ENCODE data around the gene CDH13. TPM values are rescaled to one million over a fixed set of nuclear protein-coding genes. Genes with fewer than 3 reads are reported as not detected.

Gene CDH13
- total RNA-seq, 1 experiment from 2014 or later: 0.56 TPM

- Histone ChIP-seq H2AFZ (ENCODE audit: low read length) (no peak overlapping the region), H3K4me2 (ENCODE audit: low read depth, low read length, poor library complexity, severe bottlenecking) (no peak overlapping the region), H3K27ac (ENCODE audit: low read length) (no peak overlapping the region), H3K9ac (ENCODE audit: low read length) (no peak overlapping the region), H3K27me3 (ENCODE audit: low read length) (0 out of 2 replicates have a peak, but pooled peaks cover 3% of the 10 kb centered on the region), H3K36me3 (ENCODE audit: insufficient read depth, low read length) (no peaks in the 10 kb centered on the region), H4K20me1 (ENCODE audit: insufficient read depth, low read depth, low read length) (no peaks in the 10 kb centered on the region), H3K79me2 (ENCODE audit: low read length) (no peaks in the 10 kb centered on the region), H3K4me3 (ENCODE audit: low read length) (no peak overlapping the region), H3K9me2 (replicated peaks; ENCODE audit: insufficient read depth, low read length) (no peaks in the 10 kb centered on the region), H3K9me3 (ENCODE audit: low read length) (no peaks in the 10 kb centered on the region), H3K4me1 (ENCODE audit: low read length) (no peaks in the 10 kb centered on the region)
- no peak for DNase-seq
These were observed 915.7 kb downstream of the CDH13 start for GRCh38 chr16:83542491-83542890.

- Histone ChIP-seq H3K36me3 (ENCODE audit: insufficient read depth, low read length) (no peaks in the 10 kb centered on the region), H2AFZ (ENCODE audit: low read length) (no peak overlapping the region), H3K9me3 (ENCODE audit: low read length) (no peaks in the 10 kb centered on the region), H3K4me3 (ENCODE audit: low read length) (no peak overlapping the region), H3K79me2 (ENCODE audit: low read length) (no peaks in the 10 kb centered on the region), H3K9ac (ENCODE audit: low read length) (no peak overlapping the region), H3K27ac (ENCODE audit: low read length) (no peak overlapping the region), H3K4me1 (ENCODE audit: low read length) (no peaks in the 10 kb centered on the region), H3K9me2 (replicated peaks; ENCODE audit: insufficient read depth, low read length) (no peaks in the 10 kb centered on the region), H3K27me3 (ENCODE audit: low read length) (no peaks in the 10 kb centered on the region), H4K20me1 (ENCODE audit: insufficient read depth, low read depth, low read length) (no peaks in the 10 kb centered on the region), H3K4me2 (ENCODE audit: low read depth, low read length, poor library complexity, severe bottlenecking) (no peak overlapping the region)
- no peak for DNase-seq
These were observed 922.8 kb downstream of the CDH13 start for GRCh38 chr16:83549316-83550182.

GRCh38 chr16:83550183-83550569 is 923.4 kb downstream of the CDH13 start:
- no peaks in the 10 kb centered on the region for H3K36me3 ChIP-seq (ENCODE audit: insufficient read depth, low read length)
- DNase-seq: peak; percentile 44
- H4K20me1 ChIP-seq (ENCODE audit: insufficient read depth, low read depth, low read length): no peaks in the 10 kb centered on the region
- H3K4me1 ChIP-seq (ENCODE audit: low read length): no peaks in the 10 kb centered on the region
- H3K27me3 ChIP-seq (ENCODE audit: low read length): no peaks in the 10 kb centered on the region
- H3K4me2 ChIP-seq (ENCODE audit: low read depth, low read length, poor library complexity, severe bottlenecking): no peak overlapping the region
- no peaks in the 10 kb centered on the region for H3K79me2 ChIP-seq (ENCODE audit: low read length)
- no peak overlapping the region for H3K4me3 ChIP-seq (ENCODE audit: low read length)
- no peaks in the 10 kb centered on the region for H3K9me3 ChIP-seq (ENCODE audit: low read length)
- no peak overlapping the region for H3K27ac ChIP-seq (ENCODE audit: low read length)
- no peak overlapping the region for H2AFZ ChIP-seq (ENCODE audit: low read length)
- H3K9ac ChIP-seq (ENCODE audit: low read length): no peak overlapping the region
- no peaks in the 10 kb centered on the region for H3K9me2 ChIP-seq (replicated peaks; ENCODE audit: insufficient read depth, low read length)

- H3K27me3 ChIP-seq (ENCODE audit: low read length): no peaks in the 10 kb centered on the region
These were observed 925.5 kb downstream of the CDH13 start for GRCh38 chr16:83552228-83552627.

GRCh38 chr16:83552930-83553329 is 926.2 kb downstream of the CDH13 start:
- no peak overlapping the region for H3K9ac ChIP-seq (ENCODE audit: low read length)
- no peaks in the 10 kb centered on the region for H3K27me3 ChIP-seq (ENCODE audit: low read length)
- H3K79me2 ChIP-seq (ENCODE audit: low read length): no peaks in the 10 kb centered on the region
- no peaks in the 10 kb centered on the region for H4K20me1 ChIP-seq (ENCODE audit: insufficient read depth, low read depth, low read length)
- no peak overlapping the region for H3K27ac ChIP-seq (ENCODE audit: low read length)
- no peak overlapping the region for H3K4me3 ChIP-seq (ENCODE audit: low read length)
- no peaks in the 10 kb centered on the region for H3K9me2 ChIP-seq (replicated peaks; ENCODE audit: insufficient read depth, low read length)
- no peaks in the 10 kb centered on the region for H3K4me1 ChIP-seq (ENCODE audit: low read length)
- no peaks in the 10 kb centered on the region for H3K36me3 ChIP-seq (ENCODE audit: insufficient read depth, low read length)
- no peaks in the 10 kb centered on the region for H3K9me3 ChIP-seq (ENCODE audit: low read length)
- H3K4me2 ChIP-seq (ENCODE audit: low read depth, low read length, poor library complexity, severe bottlenecking): no peak overlapping the region
- H2AFZ ChIP-seq (ENCODE audit: low read length): no peak overlapping the region
- no peak for DNase-seq

More at GRCh38 chr16:83552228-83552627, 925.5 kb downstream of the CDH13 start:
- no peaks in the 10 kb centered on the region for H3K79me2 ChIP-seq (ENCODE audit: low read length)
- H3K4me3 ChIP-seq (ENCODE audit: low read length): no peak overlapping the region
- no peaks in the 10 kb centered on the region for H3K9me3 ChIP-seq (ENCODE audit: low read length)
- H2AFZ ChIP-seq (ENCODE audit: low read length): no peak overlapping the region
- no peak overlapping the region for H3K9ac ChIP-seq (ENCODE audit: low read length)
- no peaks in the 10 kb centered on the region for H4K20me1 ChIP-seq (ENCODE audit: insufficient read depth, low read depth, low read length)
- no peaks in the 10 kb centered on the region for H3K4me1 ChIP-seq (ENCODE audit: low read length)
- no peaks in the 10 kb centered on the region for H3K36me3 ChIP-seq (ENCODE audit: insufficient read depth, low read length)
- H3K27ac ChIP-seq (ENCODE audit: low read length): no peak overlapping the region
- no peaks in the 10 kb centered on the region for H3K9me2 ChIP-seq (replicated peaks; ENCODE audit: insufficient read depth, low read length)
- no peak overlapping the region for H3K4me2 ChIP-seq (ENCODE audit: low read depth, low read length, poor library complexity, severe bottlenecking)
- no peak for DNase-seq

- Histone ChIP-seq H3K27ac (ENCODE audit: low read length) (no peak overlapping the region), H3K27me3 (ENCODE audit: low read length) (no peaks in the 10 kb centered on the region), H3K36me3 (ENCODE audit: insufficient read depth, low read length) (no peaks in the 10 kb centered on the region), H4K20me1 (ENCODE audit: insufficient read depth, low read depth, low read length) (no peaks in the 10 kb centered on the region), H3K9me3 (ENCODE audit: low read length) (no peaks in the 10 kb centered on the region), H3K79me2 (ENCODE audit: low read length) (no peaks in the 10 kb centered on the region), H3K9ac (ENCODE audit: low read length) (no peak overlapping the region), H3K4me1 (ENCODE audit: low read length) (no peaks in the 10 kb centered on the region), H2AFZ (ENCODE audit: low read length) (no peak overlapping the region), H3K9me2 (replicated peaks; ENCODE audit: insufficient read depth, low read length) (no peaks in the 10 kb centered on the region), H3K4me2 (ENCODE audit: low read depth, low read length, poor library complexity, severe bottlenecking) (no peak overlapping the region), H3K4me3 (ENCODE audit: low read length) (no peak overlapping the region)
- DNase-seq: no peak
These were observed 927.3 kb downstream of the CDH13 start for GRCh38 chr16:83554096-83554495.

- no peaks in the 10 kb centered on the region for H3K9me2 ChIP-seq (replicated peaks; ENCODE audit: insufficient read depth, low read length)
- H3K4me1 ChIP-seq (ENCODE audit: low read length): no peaks in the 10 kb centered on the region
- no peak overlapping the region for H3K4me3 ChIP-seq (ENCODE audit: low read length)
- no peaks in the 10 kb centered on the region for H4K20me1 ChIP-seq (ENCODE audit: insufficient read depth, low read depth, low read length)
- H3K79me2 ChIP-seq (ENCODE audit: low read length): no peaks in the 10 kb centered on the region
- H3K27ac ChIP-seq (ENCODE audit: low read length): no peak overlapping the region
- H3K9me3 ChIP-seq (ENCODE audit: low read length): no peaks in the 10 kb centered on the region
- no peak for DNase-seq
- H3K36me3 ChIP-seq (ENCODE audit: insufficient read depth, low read length): no peaks in the 10 kb centered on the region
- H3K9ac ChIP-seq (ENCODE audit: low read length): no peak overlapping the region
- no peak overlapping the region for H2AFZ ChIP-seq (ENCODE audit: low read length)
- no peaks in the 10 kb centered on the region for H3K27me3 ChIP-seq (ENCODE audit: low read length)
- H3K4me2 ChIP-seq (ENCODE audit: low read depth, low read length, poor library complexity, severe bottlenecking): no peak overlapping the region
These were observed 927.8 kb downstream of the CDH13 start for GRCh38 chr16:83554540-83554939.

- Histone ChIP-seq H3K27me3 (ENCODE audit: low read length) (no peaks in the 10 kb centered on the region), H3K9me2 (replicated peaks; ENCODE audit: insufficient read depth, low read length) (no peaks in the 10 kb centered on the region), H3K4me1 (ENCODE audit: low read length) (no peaks in the 10 kb centered on the region), H3K27ac (ENCODE audit: low read length) (no peak overlapping the region), H3K4me3 (ENCODE audit: low read length) (no peak overlapping the region), H3K4me2 (ENCODE audit: low read depth, low read length, poor library complexity, severe bottlenecking) (no peak overlapping the region), H3K36me3 (ENCODE audit: insufficient read depth, low read length) (no peaks in the 10 kb centered on the region), H3K79me2 (ENCODE audit: low read length) (no peaks in the 10 kb centered on the region), H2AFZ (ENCODE audit: low read length) (no peak overlapping the region), H3K9ac (ENCODE audit: low read length) (no peak overlapping the region), H3K9me3 (ENCODE audit: low read length) (no peaks in the 10 kb centered on the region), H4K20me1 (ENCODE audit: insufficient read depth, low read depth, low read length) (no peaks in the 10 kb centered on the region)
- peak; percentile 51 for DNase-seq
These were observed 935.1 kb downstream of the CDH13 start for GRCh38 chr16:83561876-83562275.
